Measurements from ENCODE around the gene ACTG2. TPM values are rescaled to one million over a fixed set of nuclear protein-coding genes. Genes with fewer than 3 reads are reported as not detected.

ACTG2 gene
- total and polyA plus RNA-seq, 4 donors = 0.46 to 9.0 (median 4.3) TPM

DNA sequence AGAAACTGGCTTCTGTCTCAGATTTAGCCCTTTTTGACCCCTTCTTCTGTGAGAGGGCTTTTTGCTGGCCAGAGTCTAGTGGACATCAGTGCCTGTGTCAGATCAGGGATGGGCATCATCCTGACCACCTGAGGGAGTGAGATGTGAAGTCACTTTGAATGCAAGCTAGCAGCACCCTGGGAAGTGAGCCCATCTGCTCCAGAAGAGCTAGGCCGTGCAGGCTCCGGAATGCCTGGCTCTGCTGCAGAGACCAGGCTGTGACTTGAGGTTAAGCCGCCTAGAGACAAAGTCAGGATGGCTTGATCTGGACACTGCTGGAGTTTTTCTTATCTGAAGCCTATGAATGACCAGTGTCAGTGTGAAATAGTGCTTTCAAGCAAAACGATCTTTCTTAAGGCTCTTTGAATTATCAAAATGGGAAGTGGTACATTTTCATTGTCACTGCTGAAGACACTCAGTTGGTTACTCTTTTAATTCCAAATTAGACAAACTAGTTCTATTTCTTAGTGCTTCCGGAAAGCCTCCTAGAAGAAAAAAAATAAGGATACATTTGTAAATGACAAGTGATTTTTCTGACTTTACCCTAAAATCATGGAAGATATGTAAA lies 54.7 kb downstream of the ACTG2 start (continued):
- TF ChIP-seq, protein P1, sequence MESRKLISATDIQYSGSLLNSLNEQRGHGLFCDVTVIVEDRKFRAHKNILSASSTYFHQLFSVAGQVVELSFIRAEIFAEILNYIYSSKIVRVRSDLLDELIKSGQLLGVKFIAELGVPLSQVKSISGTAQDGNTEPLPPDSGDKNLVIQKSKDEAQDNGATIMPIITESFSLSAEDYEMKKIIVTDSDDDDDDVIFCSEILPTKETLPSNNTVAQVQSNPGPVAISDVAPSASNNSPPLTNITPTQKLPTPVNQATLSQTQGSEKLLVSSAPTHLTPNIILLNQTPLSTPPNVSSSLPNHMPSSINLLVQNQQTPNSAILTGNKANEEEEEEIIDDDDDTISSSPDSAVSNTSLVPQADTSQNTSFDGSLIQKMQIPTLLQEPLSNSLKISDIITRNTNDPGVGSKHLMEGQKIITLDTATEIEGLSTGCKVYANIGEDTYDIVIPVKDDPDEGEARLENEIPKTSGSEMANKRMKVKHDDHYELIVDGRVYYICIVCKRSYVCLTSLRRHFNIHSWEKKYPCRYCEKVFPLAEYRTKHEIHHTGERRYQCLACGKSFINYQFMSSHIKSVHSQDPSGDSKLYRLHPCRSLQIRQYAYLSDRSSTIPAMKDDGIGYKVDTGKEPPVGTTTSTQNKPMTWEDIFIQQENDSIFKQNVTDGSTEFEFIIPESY (IDR thresholded peaks at IDR 0.05) = no peak
- TF ChIP-seq JUND (IDR thresholded peaks at IDR 0.05) = no peak

DNA sequence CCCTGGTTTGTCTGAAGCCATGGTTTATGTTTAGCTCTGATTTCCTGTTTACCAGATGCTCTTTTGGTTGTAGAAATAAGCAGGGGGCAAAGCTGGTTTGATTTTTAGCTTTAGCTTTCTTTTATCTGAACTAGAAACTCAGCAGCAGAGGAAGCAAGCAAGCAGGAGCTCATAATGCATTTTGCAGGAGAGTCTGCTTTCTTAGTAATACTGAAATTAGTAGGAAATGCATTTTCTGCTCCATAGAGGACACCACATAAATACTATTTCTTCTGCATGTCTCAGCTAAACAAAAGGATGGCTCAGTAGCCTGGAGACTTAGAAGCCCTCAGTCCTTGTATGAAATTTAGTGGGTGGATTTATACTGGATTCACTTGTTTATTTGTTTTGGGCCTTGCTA lies 57.0 kb downstream of the ACTG2 start:
- Histone ChIP-seq H3K27ac (ENCODE audit: low read depth in 1 of 2, low read length in 2 of 2) (no peak overlapping the region), H3K27me3 (ENCODE audit: control insufficient read depth in 4 of 4, insufficient read depth in 4 of 4, low read length in 3 of 4) (no peaks in the 10 kb centered on the region), H3K4me1 (ENCODE audit: control insufficient read depth in 4 of 4, insufficient read depth in 4 of 4, low read length in 3 of 4) (no peaks in the 10 kb centered on the region), H3K9me3 (ENCODE audit: control insufficient read depth in 4 of 4, low read length in 3 of 4) (no peaks in the 10 kb centered on the region), H3K9ac (ENCODE audit: low read depth in 1 of 2, low read length in 2 of 2) (no peak overlapping the region), H3K36me3 (ENCODE audit: control insufficient read depth in 4 of 4, insufficient read depth in 3 of 4, low read depth in 1 of 4, low read length in 3 of 4) (peaks cover 10 to 61% (median 42%) of the 10 kb centered on the region in 4 donors), H3K4me3 (ENCODE audit: low read depth in 1 of 3, low read length in 3 of 3) (no peak overlapping the region)
- no peak for DNase-seq (ENCODE audit: low spot score)
- TF ChIP-seq, protein P2, sequence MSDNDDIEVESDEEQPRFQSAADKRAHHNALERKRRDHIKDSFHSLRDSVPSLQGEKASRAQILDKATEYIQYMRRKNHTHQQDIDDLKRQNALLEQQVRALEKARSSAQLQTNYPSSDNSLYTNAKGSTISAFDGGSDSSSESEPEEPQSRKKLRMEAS (IDR thresholded peaks at IDR 0.05) = no peak
- TF ChIP-seq FOXA1 (IDR thresholded peaks at IDR 0.05) (no peak), HNF4A (conservative IDR thresholded peaks at IDR 0.05) (no peak), RAD21 (IDR thresholded peaks at IDR 0.05) (no peak), RXRA (IDR thresholded peaks at IDR 0.05) (no peak), SP1 (IDR thresholded peaks at IDR 0.05) (no peak), GABPA (IDR thresholded peaks at IDR 0.05 in 1 of 2, conservative IDR thresholded peaks at IDR 0.05 in 1 of 2) (no peak), YY1 (IDR thresholded peaks at IDR 0.05) (no peak)
- TF ChIP-seq, protein P1 (IDR thresholded peaks at IDR 0.05) = no peak
- TF ChIP-seq, protein P3, sequence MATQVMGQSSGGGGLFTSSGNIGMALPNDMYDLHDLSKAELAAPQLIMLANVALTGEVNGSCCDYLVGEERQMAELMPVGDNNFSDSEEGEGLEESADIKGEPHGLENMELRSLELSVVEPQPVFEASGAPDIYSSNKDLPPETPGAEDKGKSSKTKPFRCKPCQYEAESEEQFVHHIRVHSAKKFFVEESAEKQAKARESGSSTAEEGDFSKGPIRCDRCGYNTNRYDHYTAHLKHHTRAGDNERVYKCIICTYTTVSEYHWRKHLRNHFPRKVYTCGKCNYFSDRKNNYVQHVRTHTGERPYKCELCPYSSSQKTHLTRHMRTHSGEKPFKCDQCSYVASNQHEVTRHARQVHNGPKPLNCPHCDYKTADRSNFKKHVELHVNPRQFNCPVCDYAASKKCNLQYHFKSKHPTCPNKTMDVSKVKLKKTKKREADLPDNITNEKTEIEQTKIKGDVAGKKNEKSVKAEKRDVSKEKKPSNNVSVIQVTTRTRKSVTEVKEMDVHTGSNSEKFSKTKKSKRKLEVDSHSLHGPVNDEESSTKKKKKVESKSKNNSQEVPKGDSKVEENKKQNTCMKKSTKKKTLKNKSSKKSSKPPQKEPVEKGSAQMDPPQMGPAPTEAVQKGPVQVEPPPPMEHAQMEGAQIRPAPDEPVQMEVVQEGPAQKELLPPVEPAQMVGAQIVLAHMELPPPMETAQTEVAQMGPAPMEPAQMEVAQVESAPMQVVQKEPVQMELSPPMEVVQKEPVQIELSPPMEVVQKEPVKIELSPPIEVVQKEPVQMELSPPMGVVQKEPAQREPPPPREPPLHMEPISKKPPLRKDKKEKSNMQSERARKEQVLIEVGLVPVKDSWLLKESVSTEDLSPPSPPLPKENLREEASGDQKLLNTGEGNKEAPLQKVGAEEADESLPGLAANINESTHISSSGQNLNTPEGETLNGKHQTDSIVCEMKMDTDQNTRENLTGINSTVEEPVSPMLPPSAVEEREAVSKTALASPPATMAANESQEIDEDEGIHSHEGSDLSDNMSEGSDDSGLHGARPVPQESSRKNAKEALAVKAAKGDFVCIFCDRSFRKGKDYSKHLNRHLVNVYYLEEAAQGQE (IDR thresholded peaks at IDR 0.05) = no peak
- TF ChIP-seq, protein P4, sequence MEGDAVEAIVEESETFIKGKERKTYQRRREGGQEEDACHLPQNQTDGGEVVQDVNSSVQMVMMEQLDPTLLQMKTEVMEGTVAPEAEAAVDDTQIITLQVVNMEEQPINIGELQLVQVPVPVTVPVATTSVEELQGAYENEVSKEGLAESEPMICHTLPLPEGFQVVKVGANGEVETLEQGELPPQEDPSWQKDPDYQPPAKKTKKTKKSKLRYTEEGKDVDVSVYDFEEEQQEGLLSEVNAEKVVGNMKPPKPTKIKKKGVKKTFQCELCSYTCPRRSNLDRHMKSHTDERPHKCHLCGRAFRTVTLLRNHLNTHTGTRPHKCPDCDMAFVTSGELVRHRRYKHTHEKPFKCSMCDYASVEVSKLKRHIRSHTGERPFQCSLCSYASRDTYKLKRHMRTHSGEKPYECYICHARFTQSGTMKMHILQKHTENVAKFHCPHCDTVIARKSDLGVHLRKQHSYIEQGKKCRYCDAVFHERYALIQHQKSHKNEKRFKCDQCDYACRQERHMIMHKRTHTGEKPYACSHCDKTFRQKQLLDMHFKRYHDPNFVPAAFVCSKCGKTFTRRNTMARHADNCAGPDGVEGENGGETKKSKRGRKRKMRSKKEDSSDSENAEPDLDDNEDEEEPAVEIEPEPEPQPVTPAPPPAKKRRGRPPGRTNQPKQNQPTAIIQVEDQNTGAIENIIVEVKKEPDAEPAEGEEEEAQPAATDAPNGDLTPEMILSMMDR (IDR thresholded peaks at IDR 0.05; ENCODE audit: low read depth, low read length, missing input control) = no peak
